Mononuclear cell (primary cell): Measurements from ENCODE around the gene SMTNL1. TPM values are rescaled to one million over a fixed set of nuclear protein-coding genes. Genes with fewer than 3 reads are reported as not detected.
A peak's percentile ranks its signal among the peaks of the same experiment; 100 is the strongest.

Experiments
- H3K27me3 ChIP-seq: 2 replicates; pipeline ENCODE4 v1.6.0; 2011; ENCODE audit warnings: low read length, control low read depth; ENCODE audit not compliant: insufficient read depth
- H3K4me1 ChIP-seq: 2 replicates; pipeline ENCODE4 v1.5.1; 2011; ENCODE audit warnings: mild to moderate bottlenecking, low read length, control low read depth; ENCODE audit not compliant: insufficient read depth
- H3K4me3 ChIP-seq: 2 replicates; pipeline ENCODE4 v1.5.1; 2011; ENCODE audit warnings: mild to moderate bottlenecking, low read length, moderate library complexity
- H3K9me3 ChIP-seq: 2 replicates; pipeline ENCODE4 v1.5.1; 2011; ENCODE audit warnings: low read depth, mild to moderate bottlenecking, control low read depth, low read length
- total RNA-seq: library from RNA; depleted of rRNA; stranded (reverse); fragments of >200 nt; gene quantifications from one replicate; pipeline ENCODE4 v1.2.3, GENCODE V29; 2012

Gene SMTNL1
- total RNA-seq, 1 donor, result 0.10 TPM

DNA sequence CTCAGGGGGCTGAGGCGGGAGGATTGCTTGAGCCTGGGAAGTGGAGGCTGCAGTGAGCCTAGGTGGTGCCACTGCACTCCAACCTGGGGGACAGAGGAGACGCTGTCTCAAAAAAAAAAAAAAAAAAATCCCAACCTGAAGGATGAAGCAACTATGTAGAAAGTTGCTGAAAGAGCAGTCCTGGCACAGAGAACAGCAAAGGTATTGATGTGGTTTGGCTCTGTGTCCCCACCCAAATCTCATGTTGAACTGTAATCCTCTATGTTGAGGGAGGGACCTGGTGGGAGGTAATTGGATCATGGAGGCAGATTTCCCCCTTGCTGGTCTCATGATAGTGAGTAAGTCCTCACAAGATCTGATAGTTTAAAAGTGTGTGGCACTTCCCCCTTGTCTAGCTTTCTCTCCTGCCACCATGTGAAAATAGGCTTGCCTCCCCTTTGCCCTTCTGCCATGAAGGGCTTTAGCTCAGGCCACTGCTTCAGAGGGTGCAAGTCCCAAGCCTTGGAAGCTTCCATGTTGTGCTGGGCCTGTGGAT, 49.4 kb downstream of the SMTNL1 start:
- Histone ChIP-seq H3K27me3 (no peaks in the 10 kb centered on the region), H3K9me3 (no peaks in the 10 kb centered on the region), H3K4me1 (no peaks in the 10 kb centered on the region), H3K4me3 (no peak overlapping the region)

DNA sequence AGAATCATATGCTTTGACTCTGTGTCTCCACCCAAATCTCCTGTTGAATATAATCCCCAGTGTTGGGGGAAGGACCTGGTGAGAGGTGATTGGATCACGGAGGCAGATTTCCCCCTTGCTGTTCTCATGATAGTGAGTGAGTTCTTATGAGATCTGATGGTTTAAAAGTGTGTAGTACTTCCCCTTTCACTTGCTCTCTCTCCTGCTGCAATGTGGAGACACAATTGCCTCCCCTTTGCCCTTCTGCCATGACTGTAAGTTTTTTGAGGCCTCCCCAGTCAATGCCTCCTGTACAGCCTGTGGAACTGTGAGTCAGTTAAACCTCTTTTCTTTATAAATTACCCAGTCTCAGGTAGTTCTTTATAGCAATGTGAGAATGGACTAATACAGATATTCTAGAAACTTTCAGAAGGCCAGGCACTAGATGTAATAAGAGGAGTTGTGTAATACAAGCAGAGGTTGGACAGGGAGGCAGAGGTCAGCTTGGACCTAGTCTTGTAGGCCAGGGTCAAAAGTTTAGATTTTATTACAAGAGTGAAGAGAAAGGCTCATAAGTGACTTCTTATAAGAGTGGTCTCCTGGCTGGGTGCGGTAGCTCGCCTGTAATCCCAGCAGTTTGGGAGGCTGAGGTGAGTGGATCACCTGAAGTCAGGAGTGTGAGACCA, 50.8 kb downstream of the SMTNL1 start:
- H3K27me3 ChIP-seq, result no peaks in the 10 kb centered on the region
- H3K4me3 ChIP-seq, result no peak overlapping the region
- no peaks in the 10 kb centered on the region for H3K9me3 ChIP-seq
- H3K4me1 ChIP-seq, result no peaks in the 10 kb centered on the region

DNA sequence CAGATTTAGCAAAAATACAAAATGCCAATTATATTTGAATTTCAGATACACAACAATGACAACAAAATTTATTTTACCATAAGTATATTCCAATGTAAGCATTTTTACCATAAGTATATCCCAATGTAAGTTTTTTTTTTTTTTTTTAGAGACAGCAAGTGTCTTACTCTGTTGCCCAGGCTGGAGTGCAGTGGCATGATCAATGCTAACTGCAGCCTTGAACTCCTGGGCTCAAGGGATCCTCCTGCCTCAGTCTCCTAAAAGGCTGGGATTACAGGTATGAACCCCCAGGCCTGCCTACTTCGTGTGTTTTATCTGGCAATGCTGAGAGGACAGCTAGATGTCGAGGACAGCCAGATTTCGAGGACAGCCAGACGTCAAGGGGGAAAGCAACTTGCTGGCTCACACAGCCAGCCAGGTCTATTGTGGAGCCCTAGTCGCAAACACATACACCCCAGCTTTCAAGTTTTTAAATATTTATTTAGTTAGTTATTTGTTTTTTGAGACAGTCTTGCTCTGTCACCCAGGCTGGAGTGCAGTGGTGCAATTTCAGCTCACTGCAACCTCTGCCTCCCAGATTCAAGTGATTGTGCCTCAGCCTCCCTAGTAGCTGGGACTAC, 59.0 kb downstream of the SMTNL1 start:
- no peaks in the 10 kb centered on the region for H3K9me3 ChIP-seq
- H3K4me3 ChIP-seq, result no peak overlapping the region
- peaks cover 4% of the 10 kb centered on the region for H3K27me3 ChIP-seq
- peaks cover 14% of the 10 kb centered on the region for H3K4me1 ChIP-seq

DNA sequence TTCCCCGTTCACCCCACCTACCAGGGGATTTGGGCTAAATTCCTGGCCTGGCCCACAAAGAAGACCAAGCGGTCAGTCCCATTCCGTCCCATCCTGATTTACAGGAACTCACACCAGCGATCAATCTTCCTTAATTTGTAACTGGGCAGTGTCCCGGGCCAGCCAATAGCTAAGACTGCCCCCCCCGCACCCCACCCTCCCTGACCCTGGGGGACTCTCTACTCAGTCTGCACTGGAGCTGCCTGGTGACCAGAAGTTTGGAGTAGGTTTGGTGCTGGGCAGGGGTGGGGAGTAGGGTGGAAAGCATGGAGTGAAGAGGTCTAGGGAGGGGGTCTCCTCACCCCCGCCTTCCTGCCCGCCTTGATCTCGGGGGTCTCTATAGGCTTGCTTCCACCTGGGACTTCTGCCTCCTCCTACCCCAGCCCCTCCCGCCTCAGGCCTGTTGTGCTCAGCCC, 60.1 kb downstream of the SMTNL1 start, which contains the start of gene SERPING1:
SERPING1 (plus strand) TSS at position 225 of the 455 bp plus-strand sequence. CDS start 586 bp downstream, outside the sequence.
- H3K27me3 ChIP-seq, result peaks cover 4% of the 10 kb centered on the region
- H3K4me3 ChIP-seq, result peak within 1 kb of the TSS; percentile 24
- no peaks in the 10 kb centered on the region for H3K9me3 ChIP-seq
- H3K4me1 ChIP-seq, result peaks cover 14% of the 10 kb centered on the region

DNA sequence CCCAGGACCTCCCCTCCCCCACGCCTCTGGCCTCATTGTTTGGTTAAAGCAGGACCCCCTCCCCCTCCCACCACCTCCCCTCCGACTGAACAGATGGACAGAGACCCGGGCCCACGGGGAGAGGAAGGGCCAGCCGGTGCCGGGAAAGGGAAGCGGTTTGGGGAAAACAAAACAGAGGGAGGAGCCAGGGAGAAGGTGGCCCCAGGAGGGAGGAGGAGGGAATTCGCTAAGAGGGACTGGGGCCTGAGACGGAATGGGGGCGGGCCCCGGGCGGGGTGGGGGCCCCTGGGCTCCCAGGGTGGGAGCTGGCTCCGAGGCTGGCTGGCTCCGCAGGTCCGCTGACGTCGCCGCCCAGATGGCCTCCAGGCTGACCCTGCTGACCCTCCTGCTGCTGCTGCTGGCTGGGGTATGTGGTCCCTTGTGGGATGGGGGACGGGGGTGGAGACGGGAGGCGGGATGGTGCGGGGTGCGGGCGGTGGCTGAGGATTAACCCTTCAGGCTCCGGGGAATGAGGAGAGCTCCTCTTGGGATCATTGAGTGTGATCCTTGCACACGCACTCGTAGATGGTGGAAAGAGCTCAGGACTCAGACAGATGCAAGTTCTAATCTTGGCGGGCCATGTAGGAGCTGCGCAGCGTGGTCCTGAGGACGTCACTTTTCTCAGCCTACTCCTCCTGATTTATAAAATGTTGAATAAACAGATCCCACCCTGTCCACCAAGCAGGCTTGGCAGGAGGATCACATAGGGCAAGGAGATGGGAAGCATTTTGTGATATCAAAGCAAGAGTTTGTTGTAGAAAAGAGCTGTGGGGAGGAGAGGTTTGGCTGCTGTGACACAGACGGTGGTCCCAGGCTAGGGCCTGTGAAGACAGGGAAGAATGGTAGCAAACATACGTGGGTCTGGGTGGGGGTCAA, 60.8 kb downstream of the SMTNL1 start:
- H3K4me1 ChIP-seq, result peaks cover 14% of the 10 kb centered on the region
- peak overlapping the region; percentile 24 for H3K4me3 ChIP-seq
- no peaks in the 10 kb centered on the region for H3K9me3 ChIP-seq
- peaks cover 4% of the 10 kb centered on the region for H3K27me3 ChIP-seq

DNA sequence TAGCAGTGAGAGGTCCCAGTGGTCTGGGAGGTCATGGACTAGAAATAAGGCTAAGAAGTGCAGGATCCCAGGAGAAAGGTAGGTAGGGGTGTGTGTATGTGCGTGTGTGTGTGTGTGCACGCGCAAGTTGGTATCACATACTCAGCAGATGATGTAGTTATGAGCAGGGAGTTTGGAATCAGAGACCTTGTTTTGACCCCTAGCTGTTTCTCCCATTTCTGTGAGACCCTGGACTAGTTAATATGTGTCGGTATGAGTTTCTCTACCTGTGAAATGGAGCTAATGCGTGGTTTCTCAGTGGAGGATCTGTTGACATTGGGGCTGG, 61.4 kb downstream of the SMTNL1 start:
- Histone ChIP-seq H3K4me3 (peak overlapping the region; percentile 24), H3K27me3 (peaks cover 4% of the 10 kb centered on the region), H3K4me1 (peaks cover 14% of the 10 kb centered on the region), H3K9me3 (no peaks in the 10 kb centered on the region)

DNA sequence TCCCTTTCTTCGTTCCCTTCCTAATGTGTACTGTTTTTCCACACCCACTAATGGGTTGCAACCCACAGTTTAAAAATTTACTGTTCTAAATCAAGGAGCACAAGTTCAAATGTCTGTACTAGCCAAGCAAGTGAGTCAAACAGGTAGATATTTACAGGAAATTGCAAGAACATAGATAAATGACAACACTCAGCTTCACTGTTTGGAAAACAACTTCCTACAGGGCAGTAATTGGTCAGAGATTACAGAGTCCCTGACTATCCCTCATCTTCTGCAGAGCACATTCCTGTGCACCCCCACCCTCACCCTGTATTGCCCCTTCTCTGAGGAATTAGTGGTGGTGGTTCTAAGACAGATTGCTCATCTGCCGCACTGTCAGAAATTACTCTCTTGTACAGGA, 62.0 kb downstream of the SMTNL1 start:
- Histone ChIP-seq H3K4me1 (peaks cover 15% of the 10 kb centered on the region), H3K27me3 (peaks cover 4% of the 10 kb centered on the region), H3K9me3 (no peaks in the 10 kb centered on the region), H3K4me3 (no peak overlapping the region)

Other genes with a start within 250 kb of the SMTNL1 start
- 4.2 TPM for gene TNKS1BP1, start 212.6 kb upstream of the SMTNL1 start, total RNA-seq
- gene SSRP1, start 201.7 kb upstream of the SMTNL1 start, total RNA-seq, result 22.7 TPM
- not detected for gene P2RX3, start 199.2 kb upstream of the SMTNL1 start, total RNA-seq
- gene PRG3, start 156.4 kb upstream of the SMTNL1 start, total RNA-seq, result not detected
- 0.21 TPM for gene PRG2, start 146.9 kb upstream of the SMTNL1 start, total RNA-seq
- 41.9 TPM for gene SLC43A3, start 110.5 kb upstream of the SMTNL1 start, total RNA-seq
- gene RTN4RL2, start 77.1 kb upstream of the SMTNL1 start, total RNA-seq, result 0.10 TPM
- gene SLC43A1, start 21.9 kb upstream of the SMTNL1 start, total RNA-seq, result 4.6 TPM
- 4.8 TPM for gene TIMM10, start 6.8 kb upstream of the SMTNL1 start, total RNA-seq
- gene UBE2L6, start 30.1 kb downstream of the SMTNL1 start, total RNA-seq, result 40.1 TPM
- gene SERPING1, start 60.1 kb downstream of the SMTNL1 start, total RNA-seq, result 2.4 TPM
- 1.3 TPM for gene YPEL4, start 112.3 kb downstream of the SMTNL1 start, total RNA-seq
- 53.4 TPM for gene CLP1, start 120.2 kb downstream of the SMTNL1 start, total RNA-seq
- 48.9 TPM for gene ZDHHC5, start 130.5 kb downstream of the SMTNL1 start, total RNA-seq
- gene MED19, start 174.6 kb downstream of the SMTNL1 start, total RNA-seq, result 11.6 TPM
- gene TMX2, start 175.0 kb downstream of the SMTNL1 start, total RNA-seq, result 31.7 TPM
- 58.0 TPM for gene SELENOH, start 203.9 kb downstream of the SMTNL1 start, total RNA-seq
- gene BTBD18, start 214.2 kb downstream of the SMTNL1 start, total RNA-seq, result not detected
- 19.6 TPM for gene CTNND1, start 224.2 kb downstream of the SMTNL1 start, total RNA-seq